ENCODE measurements around the gene CORO1C.

- TF ChIP-seq CTCF (IDR thresholded peaks at IDR 0.05; ENCODE audit: extremely low read depth in 1 of 2, insufficient read depth in 1 of 2, low read depth in 1 of 2, low read length in 2 of 2) (no peak), POLR2AphosphoS5 (IDR thresholded peaks at IDR 0.05; ENCODE audit: insufficient read depth, low read depth, low read length) (no peak), POLR2A (IDR thresholded peaks at IDR 0.05; ENCODE audit: low read depth, low read length) (no peak), EZH2 (IDR thresholded peaks at IDR 0.05; ENCODE audit: borderline replicate concordance, low read depth, low read length, severe bottlenecking) (no peak), FOS (IDR thresholded peaks at IDR 0.05; ENCODE audit: borderline replicate concordance, insufficient read depth, low read length) (no peak), MAX (IDR thresholded peaks at IDR 0.05; ENCODE audit: insufficient read depth, insufficient read length) (no peak), MYC (IDR thresholded peaks at IDR 0.05; ENCODE audit: low read depth, low read length) (no peak), JUN (IDR thresholded peaks at IDR 0.05; ENCODE audit: borderline replicate concordance, insufficient read depth, insufficient read length, low read depth) (no peak)
Measured at GRCh38 chr12:108779998-108780688, 48.8 kb upstream of the CORO1C start.

Data from endothelial cell of umbilical vein (primary cell).